ENCODE results near the gene FASTKD1.
A peak's percentile ranks its signal among the peaks of the same experiment; 100 is the strongest.
"Not testable (repeated sequence)": the region's sequence is repeated elsewhere in the genome, so short reads cannot be mapped to it uniquely, and the experiment has no call there.

The FASTKD1 gene

DNA sequence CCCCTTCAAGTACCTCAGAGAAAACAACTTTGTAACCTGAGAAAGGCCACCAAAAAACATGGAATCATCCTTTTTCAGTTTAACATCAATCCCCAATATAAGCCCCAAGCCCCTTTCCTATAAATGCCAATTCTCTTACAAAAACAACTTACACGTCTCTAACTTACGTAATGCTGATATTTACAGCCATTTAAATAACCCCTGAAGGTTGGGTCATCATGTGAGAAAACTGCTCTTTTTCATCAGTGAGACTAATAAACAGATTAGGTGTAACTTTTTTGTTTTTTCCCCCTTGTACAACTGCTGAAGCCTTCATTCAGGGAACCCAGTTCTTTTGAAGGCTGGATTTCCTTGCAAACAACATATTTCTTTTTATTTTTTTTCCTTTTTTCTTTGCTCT is 3.7 kb downstream of the FASTKD1 start:
- no peak for DNase-seq

DNA sequence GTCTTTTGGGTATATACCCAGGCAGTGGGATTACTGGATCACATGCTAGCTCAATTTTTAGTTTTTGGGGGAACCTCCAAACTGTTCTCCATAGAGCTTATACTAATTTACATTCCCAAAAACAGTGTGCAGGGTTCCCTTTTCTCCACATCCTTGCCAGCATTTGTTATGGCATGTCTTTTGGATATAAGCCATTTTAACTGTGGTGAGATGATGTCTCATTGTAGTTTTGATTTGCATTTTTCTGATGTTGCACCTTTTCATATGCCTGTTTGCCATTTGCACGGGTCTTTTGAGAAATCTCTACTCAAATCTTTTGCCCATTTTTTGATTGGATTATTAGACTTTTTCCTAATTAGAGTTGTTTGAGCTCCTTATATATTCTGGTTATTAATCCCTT is 8.0 kb downstream of the FASTKD1 start:
- DNase-seq = no peak

GRCh38 chr2:169562519-169562918 is 11.1 kb downstream of the FASTKD1 start:
- DNase-seq = no peak

DNA sequence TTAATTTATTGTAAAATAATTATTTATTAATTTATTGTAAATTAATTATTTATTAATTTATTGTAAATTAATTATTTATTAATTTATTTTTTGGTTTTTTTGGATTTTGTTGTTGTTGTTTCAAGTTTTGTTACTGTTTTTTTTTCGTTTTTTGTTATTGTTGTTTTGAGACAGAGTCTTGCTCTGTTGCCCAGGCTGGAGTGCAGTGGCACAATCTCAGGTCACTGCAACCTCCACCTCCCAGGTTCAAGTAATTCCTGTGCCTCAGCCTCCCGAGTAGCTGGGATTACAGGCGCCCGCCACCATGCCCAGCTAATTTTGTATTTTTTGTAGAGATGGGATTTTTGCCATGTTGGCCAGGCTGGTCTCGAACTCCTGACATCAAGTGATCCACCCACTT is 11.6 kb downstream of the FASTKD1 start:
- not testable (repeated sequence) for DNase-seq

DNA sequence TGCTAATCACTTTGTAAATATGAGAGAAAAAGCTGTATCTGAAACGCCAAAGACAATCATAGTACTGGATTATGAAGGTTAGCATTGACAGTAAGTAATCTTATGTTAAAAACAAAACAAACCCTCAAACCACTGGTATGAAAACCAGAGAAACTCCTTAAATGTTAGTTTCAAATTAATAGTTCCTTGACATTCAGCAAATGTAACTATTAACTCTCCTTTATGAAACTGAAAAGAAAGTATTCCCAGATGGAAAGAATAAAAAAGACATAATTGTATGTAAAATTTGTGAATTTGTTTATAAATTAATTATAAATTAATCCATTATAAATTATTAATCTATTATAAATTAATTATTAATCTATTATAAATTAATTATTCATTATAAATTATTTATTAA is 12.3 kb downstream of the FASTKD1 start:
- DNase-seq = no peak

DNA sequence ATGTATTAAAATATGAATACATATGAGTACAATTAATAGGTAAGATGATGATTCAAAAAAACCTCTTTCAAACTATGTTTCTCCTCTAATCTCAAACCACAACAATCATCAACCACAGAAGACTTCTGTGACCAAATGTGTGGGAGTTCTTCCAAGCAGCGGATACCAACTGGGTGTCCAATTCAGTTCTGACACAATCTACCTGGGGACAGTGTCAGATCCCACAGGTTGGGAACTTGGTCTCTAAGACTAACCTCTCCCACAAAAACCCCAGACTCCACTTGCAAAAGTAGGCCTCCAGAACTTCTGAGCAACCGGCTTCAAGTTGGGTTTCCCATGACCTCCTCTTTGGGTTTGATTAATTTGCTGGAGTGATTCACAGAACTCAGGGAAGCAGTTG is 26.9 kb downstream of the FASTKD1 start:
- no peak for DNase-seq

GRCh38 chr2:169542433-169542832 is 31.2 kb downstream of the FASTKD1 start:
- no peak for DNase-seq

DNA sequence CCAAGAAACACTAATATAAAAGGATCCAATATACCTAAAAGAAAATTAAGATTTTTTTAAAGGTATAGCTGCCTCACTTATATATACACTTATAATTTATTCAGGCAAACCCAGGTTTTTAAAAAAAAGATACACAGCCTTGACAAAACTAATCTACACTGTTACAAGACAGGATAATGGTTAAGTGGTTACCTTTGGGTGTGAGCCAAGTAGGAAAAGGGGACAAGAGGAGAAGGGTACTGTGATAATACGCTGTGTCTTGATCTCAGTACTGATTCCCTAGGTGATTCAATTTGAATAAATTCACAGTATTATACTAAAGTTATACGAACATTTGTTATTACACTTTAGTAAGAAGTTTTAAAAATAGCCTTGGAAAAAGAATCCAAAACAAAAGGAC is 33.5 kb downstream of the FASTKD1 start:
- DNase-seq = no peak

GRCh38 chr2:169539460-169539859 is 34.2 kb downstream of the FASTKD1 start:
- not testable (repeated sequence) for DNase-seq

DNA sequence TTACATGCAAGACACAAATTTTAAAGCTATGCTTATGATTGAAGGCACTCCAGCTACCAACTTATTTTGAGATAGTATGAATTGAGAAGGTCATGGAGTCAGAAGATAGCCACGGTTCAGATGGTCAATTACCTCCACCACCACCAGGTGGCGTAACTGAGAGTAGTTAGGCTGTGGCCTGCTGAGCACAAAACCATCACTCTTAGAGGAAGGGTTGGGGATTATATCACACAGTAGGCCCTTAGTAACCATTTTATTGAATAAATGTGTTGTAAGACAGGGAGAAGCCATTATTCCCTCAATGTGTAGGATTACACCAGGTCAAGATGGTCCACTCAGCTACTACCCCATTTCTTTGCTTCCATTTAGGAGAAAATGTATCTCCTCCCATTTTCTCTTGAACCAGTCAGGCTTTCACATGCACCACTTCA is 45.4 kb downstream of the FASTKD1 start:
- peak; percentile 70 for DNase-seq

- no peak for DNase-seq
Observed at GRCh38 chr2:169526451-169526850, 47.2 kb downstream of the FASTKD1 start.

DNA sequence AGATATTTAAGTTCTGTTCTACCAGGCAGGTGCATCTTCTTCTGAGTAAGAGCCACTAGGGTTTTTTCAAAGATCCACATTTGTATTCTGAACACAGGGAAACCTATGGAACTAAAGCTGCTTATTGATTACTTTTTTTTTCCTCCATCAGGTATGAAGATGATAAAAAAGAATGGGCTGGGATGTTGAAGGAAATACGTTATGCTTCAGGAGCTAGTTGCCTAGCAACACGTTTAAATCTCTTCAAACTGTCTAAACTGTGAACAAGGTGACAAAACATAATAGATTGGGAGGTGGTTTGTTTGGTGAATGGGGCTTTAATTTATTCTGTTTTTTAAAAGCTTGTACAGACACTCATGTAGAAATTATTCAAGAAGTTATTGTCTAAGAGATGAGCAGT is 48.2 kb downstream of the FASTKD1 start:
- DNase-seq = no peak

GRCh38 chr2:169523681-169524080 is 50.0 kb downstream of the FASTKD1 start:
- no peak for DNase-seq

DNA sequence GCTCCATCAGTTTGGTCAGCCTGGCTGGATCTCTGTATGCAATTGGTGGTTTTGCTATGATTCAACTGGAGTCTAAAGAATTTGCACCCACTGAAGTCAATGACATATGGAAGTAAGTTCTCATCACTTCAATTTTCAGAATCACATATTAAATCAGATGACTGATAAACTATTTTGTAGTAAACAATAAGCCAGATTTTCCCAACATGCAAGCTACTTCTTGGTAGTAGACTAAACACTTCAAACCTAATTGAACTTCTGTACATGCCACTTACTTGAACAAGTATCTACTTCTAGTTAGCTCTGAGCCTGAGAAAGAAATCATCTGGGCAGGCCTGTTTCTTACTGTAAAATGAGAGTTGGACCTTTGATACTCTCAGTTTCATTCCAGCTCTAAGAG is 52.8 kb downstream of the FASTKD1 start:
- no peak for DNase-seq

GRCh38 chr2:169516488-169516995 is 57.1 kb downstream of the FASTKD1 start:
- not testable (repeated sequence) for DNase-seq

DNA sequence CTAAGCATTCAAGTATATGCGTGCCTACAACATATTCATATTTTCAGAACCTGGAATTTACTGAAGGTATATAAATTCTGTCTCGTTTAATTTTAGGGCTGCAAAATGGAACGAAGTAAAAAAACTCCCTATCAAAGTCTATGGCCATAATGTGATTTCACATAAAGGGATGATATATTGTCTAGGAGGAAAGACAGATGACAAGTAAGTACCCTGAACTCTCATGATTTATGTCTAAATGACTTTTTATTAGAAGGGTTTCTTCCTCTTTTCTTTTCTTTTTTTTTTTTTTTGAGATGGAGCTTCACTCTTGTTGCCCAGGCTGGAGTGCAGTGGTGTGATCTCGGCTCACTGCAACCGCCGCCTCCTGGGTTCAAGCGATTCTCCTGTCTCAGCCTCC is 58.9 kb downstream of the FASTKD1 start:
- DNase-seq = not testable (repeated sequence)

GRCh38 chr2:169513926-169514325 is 59.7 kb downstream of the FASTKD1 start:
- DNase-seq = no peak

GRCh38 chr2:169513094-169513493 is 60.6 kb downstream of the FASTKD1 start:
- DNase-seq = no peak

- no peak for DNase-seq
Observed at GRCh38 chr2:169512525-169512924, 61.1 kb downstream of the FASTKD1 start.

DNA sequence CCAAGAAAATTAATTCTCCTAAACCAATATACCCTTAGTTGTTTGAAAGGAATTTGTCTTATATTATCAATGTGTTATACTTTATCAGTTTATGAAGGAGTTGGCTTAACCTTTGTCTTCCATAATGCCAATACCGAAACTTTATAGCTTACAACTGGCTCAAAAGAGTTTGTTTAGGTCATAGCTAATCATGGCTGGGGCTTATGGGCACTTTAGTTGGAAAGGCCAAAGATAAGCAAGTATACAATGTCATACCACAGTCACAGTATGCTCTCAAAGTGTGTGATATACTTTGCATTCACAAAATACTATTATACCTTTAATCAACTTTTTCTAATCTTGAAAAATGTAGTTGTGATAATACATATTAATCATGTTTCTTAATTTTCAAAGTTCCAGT is 61.8 kb downstream of the FASTKD1 start:
- DNase-seq = no peak

DNA sequence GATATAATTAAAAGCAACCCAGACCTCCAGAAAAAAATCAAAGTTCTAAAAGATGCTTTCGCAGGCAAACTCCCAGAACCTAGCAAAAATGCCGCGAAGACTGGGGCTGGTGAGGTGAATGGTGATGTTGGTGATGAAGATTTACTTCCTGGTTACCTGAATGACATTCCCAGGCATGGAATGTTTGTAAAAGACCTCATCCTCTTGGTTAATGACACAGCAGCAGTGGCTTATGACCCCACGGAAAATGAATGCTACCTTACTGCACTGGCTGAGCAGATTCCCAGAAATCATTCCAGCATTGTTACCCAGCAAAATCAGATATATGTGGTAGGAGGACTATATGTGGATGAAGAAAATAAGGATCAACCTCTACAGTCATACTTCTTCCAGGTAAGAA is 63.2 kb downstream of the FASTKD1 start:
- no peak for DNase-seq

DNA sequence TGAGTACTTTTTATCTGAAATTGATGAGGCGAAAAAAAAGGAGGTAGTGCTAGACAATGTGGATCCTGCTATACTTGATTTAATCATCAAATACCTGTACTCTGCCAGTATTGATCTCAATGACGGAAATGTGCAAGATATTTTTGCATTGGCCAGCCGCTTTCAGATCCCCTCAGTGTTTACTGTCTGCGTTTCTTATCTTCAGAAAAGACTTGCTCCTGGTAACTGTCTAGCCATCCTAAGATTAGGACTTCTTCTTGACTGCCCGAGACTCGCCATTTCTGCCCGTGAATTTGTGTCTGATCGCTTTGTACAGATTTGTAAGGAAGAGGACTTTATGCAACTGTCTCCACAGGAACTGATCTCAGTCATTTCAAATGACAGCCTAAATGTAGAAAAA is 63.7 kb downstream of the FASTKD1 start:
- no peak for DNase-seq

DNA sequence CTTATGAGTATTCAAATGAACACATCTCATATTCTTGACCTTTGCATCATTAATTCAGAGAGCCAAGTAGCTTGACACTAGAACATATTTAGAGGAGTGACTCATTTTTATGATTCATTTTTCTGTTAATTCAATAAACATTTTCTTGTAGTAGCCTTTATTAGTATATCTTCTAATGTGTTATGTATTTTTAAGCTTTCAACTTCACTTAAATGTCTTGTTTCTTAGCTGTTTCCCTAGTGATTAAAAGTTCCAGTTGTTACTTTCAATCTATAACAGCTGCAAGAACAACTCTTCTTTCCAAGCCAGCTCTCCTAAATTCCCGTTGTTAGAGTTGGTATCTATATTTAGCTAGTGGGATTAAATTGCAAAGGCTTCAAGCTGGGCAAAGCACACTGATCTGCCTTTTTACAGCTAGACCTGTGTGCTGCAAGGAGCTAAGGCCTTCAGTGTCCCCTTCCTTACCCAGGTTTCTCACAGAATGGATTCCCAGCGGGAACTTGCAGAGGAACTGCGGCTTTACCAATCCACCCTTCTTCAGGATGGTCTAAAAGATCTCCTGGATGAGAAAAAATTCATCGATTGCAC is 64.3 kb downstream of the FASTKD1 start, which contains the start of gene KLHL41:
Gene KLHL41, plus strand, starts transcription at position 405 of the 588 bp plus-strand sequence. Its CDS starts 77 bp downstream, at position 482.
- DNase-seq = no peak

GRCh38 chr2:169507698-169508097 is 66.0 kb downstream of the FASTKD1 start:
- DNase-seq = no peak

- DNase-seq = no peak
Observed at GRCh38 chr2:169504651-169505050, 69.0 kb downstream of the FASTKD1 start.

Data from T-helper 9 cell (primary cell).